GM21360 (cell line): ENCODE results near the gene TPI1.

Experiments
- ATAC-seq: cut with Tn5 transposase; IDR thresholded peaks from one replicate; pipeline ENCODE4 v1.9.1; 2021; ENCODE audit warnings: mild to moderate bottlenecking, moderate library complexity; ENCODE audit not compliant: unreplicated experiment

Gene TPI1

GRCh38 chr12:6828781-6829535 lies 38.4 kb upstream of the TPI1 start:
- ATAC-seq, result no peak

GRCh38 chr12:6829536-6830220 lies 37.7 kb upstream of the TPI1 start:
- ATAC-seq, result no peak

- ATAC-seq, result no peak
Observed at GRCh38 chr12:6830286-6830890, 36.9 kb upstream of the TPI1 start.

- ATAC-seq, result no peak
Observed at GRCh38 chr12:6830999-6831398, 36.3 kb upstream of the TPI1 start.

- ATAC-seq, result no peak
Observed at GRCh38 chr12:6831450-6831995, 35.8 kb upstream of the TPI1 start.

- ATAC-seq, result no peak
Observed at GRCh38 chr12:6832125-6832524, 35.2 kb upstream of the TPI1 start.

GRCh38 chr12:6833189-6833890 lies 34.0 kb upstream of the TPI1 start:
- ATAC-seq, result no peak

GRCh38 chr12:6834254-6834653 lies 33.1 kb upstream of the TPI1 start:
- ATAC-seq, result no peak

- no peak for ATAC-seq
Observed at GRCh38 chr12:6834873-6835272, 32.5 kb upstream of the TPI1 start.

- ATAC-seq, result no peak
Observed at GRCh38 chr12:6836851-6837250, 30.5 kb upstream of the TPI1 start.

- ATAC-seq, result no peak
Observed at GRCh38 chr12:6837370-6838060, 29.8 kb upstream of the TPI1 start.

GRCh38 chr12:6838854-6839253 lies 28.5 kb upstream of the TPI1 start:
- ATAC-seq, result no peak

GRCh38 chr12:6839482-6840201 lies 27.7 kb upstream of the TPI1 start:
- peak; percentile 58 for ATAC-seq

- no peak for ATAC-seq
Observed at GRCh38 chr12:6840330-6840729, 27.0 kb upstream of the TPI1 start.

GRCh38 chr12:6840761-6841515 lies 26.4 kb upstream of the TPI1 start, which contains the start of gene GNB3:
Gene GNB3 (plus strand): TSS chr12:6840925. CDS start chr12:6841288, 363 bp downstream.
- no peak for ATAC-seq

- ATAC-seq, result no peak
Observed at GRCh38 chr12:6842075-6842474, 25.3 kb upstream of the TPI1 start.

- ATAC-seq, result no peak
Observed at GRCh38 chr12:6843118-6843902, 24.0 kb upstream of the TPI1 start.

- ATAC-seq, result no peak
Observed at GRCh38 chr12:6845395-6845794, 21.9 kb upstream of the TPI1 start.
